HG03159 (cell line): ENCODE measurements around the gene OR4P4.

Experiments
- ATAC-seq: cut with Tn5 transposase; IDR thresholded peaks from one replicate; pipeline ENCODE4 v1.9.1; 2021; ENCODE audit warnings: mild to moderate bottlenecking, moderate library complexity; ENCODE audit not compliant: unreplicated experiment

Gene OR4P4

GRCh38 chr11:55634813-55635212, at the start of gene OR4P4:
Gene OR4P4 (plus strand): TSS chr11:55635113.
- ATAC-seq, result no peak

- no peak for ATAC-seq
Observed at GRCh38 chr11:55607545-55607944, 27.4 kb upstream of the OR4P4 start, which contains the start of gene OR4C11. Gene OR4C11 (minus strand): TSS chr11:55607645. CDS start chr11:55604373, 3,272 bp downstream.

- no peak for ATAC-seq
Observed at GRCh38 chr11:55624531-55624930, 10.4 kb upstream of the OR4P4 start.

GRCh38 chr11:55648027-55648426, 13.1 kb downstream of the OR4P4 start, which contains the start of gene OR4S2:
Gene OR4S2 (plus strand): TSS chr11:55648327. CDS start chr11:55650904, 2,577 bp downstream.
- no peak for ATAC-seq

GRCh38 chr11:55652560-55652959, 17.6 kb downstream of the OR4P4 start:
- no peak for ATAC-seq

GRCh38 chr11:55655096-55655495, 20.2 kb downstream of the OR4P4 start:
- no peak for ATAC-seq

- peak; percentile 95 for ATAC-seq
Observed at GRCh38 chr11:55658031-55658573, 23.2 kb downstream of the OR4P4 start.

GRCh38 chr11:55658608-55659007, 23.7 kb downstream of the OR4P4 start:
- ATAC-seq, result peak; percentile 32

- no peak for ATAC-seq
Observed at GRCh38 chr11:55661901-55662300, 27.0 kb downstream of the OR4P4 start, which contains the start of gene OR4C6. Gene OR4C6 (plus strand): TSS chr11:55662201. CDS start chr11:55665167, 2,966 bp downstream.

- ATAC-seq, result no peak
Observed at GRCh38 chr11:55669376-55669775, 34.5 kb downstream of the OR4P4 start.

GRCh38 chr11:55673860-55674259, 38.9 kb downstream of the OR4P4 start:
- no peak for ATAC-seq
